Measurements from ENCODE around the gene ZBTB44.

The ZBTB44 gene

GRCh38 chr11:130199792-130200191 lies 114.9 kb downstream of the ZBTB44 start:
- Histone ChIP-seq H3K79me2 (ENCODE audit: insufficient read depth, low read length) (no peaks in the 10 kb centered on the region), H3K9ac (ENCODE audit: low read depth, low read length) (no peak overlapping the region), H3K9me3 (ENCODE audit: insufficient read depth, low read length, severe bottlenecking) (no peaks in the 10 kb centered on the region), H2AFZ (ENCODE audit: low read depth, low read length) (no peak overlapping the region), H3K4me2 (ENCODE audit: insufficient read depth, low read length) (no peak overlapping the region), H3K4me3 (ENCODE audit: low read depth in 1 of 2, low read length in 2 of 2) (no peak overlapping the region), H3K36me3 (ENCODE audit: insufficient read depth, low read length) (no peaks in the 10 kb centered on the region), H3K27me3 (ENCODE audit: insufficient read depth, low read length, poor library complexity) (no peaks in the 10 kb centered on the region), H4K20me1 (ENCODE audit: insufficient read depth, low read length) (peaks cover 3% of the 10 kb centered on the region; the same call in 1 of the 2 replicates), H3K27ac (ENCODE audit: low read length) (no peak overlapping the region), H3K4me1 (ENCODE audit: insufficient read depth, low read length) (no peaks in the 10 kb centered on the region)
- ATAC-seq (ENCODE audit: insufficient read depth, low read depth) (no peak), DNase-seq (no peak)
- TF ChIP-seq, protein P1, sequence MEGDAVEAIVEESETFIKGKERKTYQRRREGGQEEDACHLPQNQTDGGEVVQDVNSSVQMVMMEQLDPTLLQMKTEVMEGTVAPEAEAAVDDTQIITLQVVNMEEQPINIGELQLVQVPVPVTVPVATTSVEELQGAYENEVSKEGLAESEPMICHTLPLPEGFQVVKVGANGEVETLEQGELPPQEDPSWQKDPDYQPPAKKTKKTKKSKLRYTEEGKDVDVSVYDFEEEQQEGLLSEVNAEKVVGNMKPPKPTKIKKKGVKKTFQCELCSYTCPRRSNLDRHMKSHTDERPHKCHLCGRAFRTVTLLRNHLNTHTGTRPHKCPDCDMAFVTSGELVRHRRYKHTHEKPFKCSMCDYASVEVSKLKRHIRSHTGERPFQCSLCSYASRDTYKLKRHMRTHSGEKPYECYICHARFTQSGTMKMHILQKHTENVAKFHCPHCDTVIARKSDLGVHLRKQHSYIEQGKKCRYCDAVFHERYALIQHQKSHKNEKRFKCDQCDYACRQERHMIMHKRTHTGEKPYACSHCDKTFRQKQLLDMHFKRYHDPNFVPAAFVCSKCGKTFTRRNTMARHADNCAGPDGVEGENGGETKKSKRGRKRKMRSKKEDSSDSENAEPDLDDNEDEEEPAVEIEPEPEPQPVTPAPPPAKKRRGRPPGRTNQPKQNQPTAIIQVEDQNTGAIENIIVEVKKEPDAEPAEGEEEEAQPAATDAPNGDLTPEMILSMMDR (IDR thresholded peaks at IDR 0.05; ENCODE audit: borderline replicate concordance, extremely low read depth, low read length, poor library complexity, severe bottlenecking): no peak
- no peak for TF ChIP-seq EZH2 (IDR thresholded peaks at IDR 0.05; ENCODE audit: borderline replicate concordance, low read depth, low read length, severe bottlenecking)

GRCh38 chr11:130198964-130199363 lies 115.8 kb downstream of the ZBTB44 start:
- H2AFZ ChIP-seq (ENCODE audit: low read depth, low read length): no peak overlapping the region
- H3K27ac ChIP-seq (ENCODE audit: low read length): no peak overlapping the region
- H3K4me2 ChIP-seq (ENCODE audit: insufficient read depth, low read length): no peak overlapping the region
- TF ChIP-seq, protein P1 (IDR thresholded peaks at IDR 0.05; ENCODE audit: borderline replicate concordance, extremely low read depth, low read length, poor library complexity, severe bottlenecking): peak; percentile 27
- no peak for TF ChIP-seq EZH2 (IDR thresholded peaks at IDR 0.05; ENCODE audit: borderline replicate concordance, low read depth, low read length, severe bottlenecking)
- no peaks in the 10 kb centered on the region for H3K9me3 ChIP-seq (ENCODE audit: insufficient read depth, low read length, severe bottlenecking)
- no peak overlapping the region for H3K4me3 ChIP-seq (ENCODE audit: low read depth in 1 of 2, low read length in 2 of 2)
- ATAC-seq (ENCODE audit: insufficient read depth, low read depth) (peak; percentile 54; the same call in 1 of the 3 replicates), DNase-seq (no peak)
- H3K79me2 ChIP-seq (ENCODE audit: insufficient read depth, low read length): no peaks in the 10 kb centered on the region
- peaks cover 3% of the 10 kb centered on the region; the same call in 1 of the 2 replicates for H4K20me1 ChIP-seq (ENCODE audit: insufficient read depth, low read length)
- no peaks in the 10 kb centered on the region for H3K4me1 ChIP-seq (ENCODE audit: insufficient read depth, low read length)
- no peaks in the 10 kb centered on the region for H3K27me3 ChIP-seq (ENCODE audit: insufficient read depth, low read length, poor library complexity)
- no peak overlapping the region for H3K9ac ChIP-seq (ENCODE audit: low read depth, low read length)
- H3K36me3 ChIP-seq (ENCODE audit: insufficient read depth, low read length): no peaks in the 10 kb centered on the region

DNA sequence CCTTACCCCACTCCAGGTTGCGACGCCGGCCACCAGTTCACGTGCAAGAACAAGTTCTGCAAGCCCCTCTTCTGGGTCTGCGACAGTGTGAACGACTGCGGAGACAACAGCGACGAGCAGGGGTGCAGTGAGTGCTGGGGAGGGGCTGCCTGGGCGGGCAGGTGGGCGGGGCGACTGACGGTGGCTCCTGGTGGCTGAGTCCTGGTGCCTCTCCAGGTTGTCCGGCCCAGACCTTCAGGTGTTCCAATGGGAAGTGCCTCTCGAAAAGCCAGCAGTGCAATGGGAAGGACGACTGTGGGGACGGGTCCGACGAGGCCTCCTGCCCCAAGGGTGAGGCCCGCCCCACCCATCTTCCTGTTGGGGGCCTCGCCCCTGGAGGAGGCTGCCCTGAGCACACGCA lies 116.4 kb downstream of the ZBTB44 start:
- no peaks in the 10 kb centered on the region for H3K79me2 ChIP-seq (ENCODE audit: insufficient read depth, low read length)
- H3K36me3 ChIP-seq (ENCODE audit: insufficient read depth, low read length): no peaks in the 10 kb centered on the region

More for the DNA sequence above, 116.4 kb downstream of the ZBTB44 start:
- peaks cover 3% of the 10 kb centered on the region; the same call in 1 of the 2 replicates for H4K20me1 ChIP-seq (ENCODE audit: insufficient read depth, low read length)
- H3K9me3 ChIP-seq (ENCODE audit: insufficient read depth, low read length, severe bottlenecking): no peaks in the 10 kb centered on the region
- TF ChIP-seq, protein P1 (IDR thresholded peaks at IDR 0.05; ENCODE audit: borderline replicate concordance, extremely low read depth, low read length, poor library complexity, severe bottlenecking): no peak
- no peak for TF ChIP-seq EZH2 (IDR thresholded peaks at IDR 0.05; ENCODE audit: borderline replicate concordance, low read depth, low read length, severe bottlenecking)
- no peak overlapping the region for H3K4me2 ChIP-seq (ENCODE audit: insufficient read depth, low read length)
- no peak overlapping the region for H2AFZ ChIP-seq (ENCODE audit: low read depth, low read length)
- ATAC-seq (ENCODE audit: insufficient read depth, low read depth): no peak
- H3K4me1 ChIP-seq (ENCODE audit: insufficient read depth, low read length): no peaks in the 10 kb centered on the region
- H3K9ac ChIP-seq (ENCODE audit: low read depth, low read length): no peak overlapping the region
- DNase-seq: no peak
- H3K27me3 ChIP-seq (ENCODE audit: insufficient read depth, low read length, poor library complexity): no peaks in the 10 kb centered on the region
- H3K27ac ChIP-seq (ENCODE audit: low read length): no peak overlapping the region
- H3K4me3 ChIP-seq (ENCODE audit: low read depth in 1 of 2, low read length in 2 of 2): no peak overlapping the region

Measured in DND-41 (cell line).